Measurements from ENCODE around the gene ARHGEF7. TPM values are rescaled to one million over a fixed set of nuclear protein-coding genes. Genes with fewer than 3 reads are reported as not detected.

ARHGEF7 gene
- total RNA-seq, 4 donors from 2014 or later = 69.9 to 163 (median 102) TPM

GRCh38 chr13:111158136-111158805, 43.2 kb downstream of the ARHGEF7 start:
- DNase-seq (ENCODE audit: low spot score) (no peak), ATAC-seq (ENCODE audit: low FRiP score) (no peak)
- TF ChIP-seq, protein P1, sequence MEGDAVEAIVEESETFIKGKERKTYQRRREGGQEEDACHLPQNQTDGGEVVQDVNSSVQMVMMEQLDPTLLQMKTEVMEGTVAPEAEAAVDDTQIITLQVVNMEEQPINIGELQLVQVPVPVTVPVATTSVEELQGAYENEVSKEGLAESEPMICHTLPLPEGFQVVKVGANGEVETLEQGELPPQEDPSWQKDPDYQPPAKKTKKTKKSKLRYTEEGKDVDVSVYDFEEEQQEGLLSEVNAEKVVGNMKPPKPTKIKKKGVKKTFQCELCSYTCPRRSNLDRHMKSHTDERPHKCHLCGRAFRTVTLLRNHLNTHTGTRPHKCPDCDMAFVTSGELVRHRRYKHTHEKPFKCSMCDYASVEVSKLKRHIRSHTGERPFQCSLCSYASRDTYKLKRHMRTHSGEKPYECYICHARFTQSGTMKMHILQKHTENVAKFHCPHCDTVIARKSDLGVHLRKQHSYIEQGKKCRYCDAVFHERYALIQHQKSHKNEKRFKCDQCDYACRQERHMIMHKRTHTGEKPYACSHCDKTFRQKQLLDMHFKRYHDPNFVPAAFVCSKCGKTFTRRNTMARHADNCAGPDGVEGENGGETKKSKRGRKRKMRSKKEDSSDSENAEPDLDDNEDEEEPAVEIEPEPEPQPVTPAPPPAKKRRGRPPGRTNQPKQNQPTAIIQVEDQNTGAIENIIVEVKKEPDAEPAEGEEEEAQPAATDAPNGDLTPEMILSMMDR (IDR thresholded peaks at IDR 0.05) = no peak

DNA sequence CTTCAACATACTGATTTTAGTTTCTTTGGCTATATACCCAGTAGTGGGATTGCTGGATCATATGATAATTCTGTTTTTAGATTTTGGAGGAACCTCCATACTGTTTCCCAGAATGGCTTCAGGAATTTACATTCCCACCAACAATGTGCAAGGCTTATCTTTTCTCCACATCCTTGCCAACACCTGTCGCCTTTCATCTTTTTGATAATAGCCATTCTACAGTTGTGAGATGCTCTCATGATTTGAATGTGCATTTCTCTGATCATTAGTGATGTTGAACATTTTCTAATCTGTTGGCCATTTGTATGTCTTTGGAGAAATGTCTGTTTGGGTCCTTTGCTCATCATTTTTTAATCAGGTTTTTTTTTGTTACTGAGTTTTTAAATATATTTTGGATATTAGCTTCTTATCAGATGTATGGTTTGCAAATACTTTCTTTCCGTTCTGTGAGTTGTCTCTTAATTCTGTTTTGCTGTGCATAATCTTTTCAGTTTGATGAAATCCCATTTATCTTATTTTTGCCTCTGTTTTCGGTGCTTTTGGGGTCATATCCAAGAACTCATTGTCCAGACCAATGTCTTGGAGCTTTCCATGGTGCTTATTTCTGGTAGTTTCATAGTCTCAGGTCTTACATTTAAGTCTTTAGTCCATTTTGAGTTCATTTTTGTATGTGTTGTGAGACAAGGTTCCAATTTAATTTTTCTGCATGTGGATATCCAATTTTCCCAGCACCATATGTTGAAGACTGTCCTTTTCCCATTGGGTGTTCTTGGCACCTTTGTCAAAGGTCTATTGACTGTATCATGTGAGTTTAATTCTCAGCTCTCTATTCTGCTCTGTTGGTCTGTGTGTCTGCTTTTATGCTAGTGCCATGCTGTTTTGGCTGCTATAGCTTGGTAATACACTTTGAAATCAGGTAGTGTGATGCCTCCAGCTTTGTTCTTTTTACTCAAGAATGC, 44.5 kb downstream of the ARHGEF7 start:
- TF ChIP-seq, protein P1 (IDR thresholded peaks at IDR 0.05) = no peak
- DNase-seq (ENCODE audit: low spot score) = no peak
- ATAC-seq (ENCODE audit: low FRiP score) = no peak

- DNase-seq (ENCODE audit: low spot score) (no peak), ATAC-seq (ENCODE audit: low FRiP score) (no peak)
- TF ChIP-seq, protein P1 (IDR thresholded peaks at IDR 0.05) = no peak
Measured at GRCh38 chr13:111160648-111161047, 45.5 kb downstream of the ARHGEF7 start.

- TF ChIP-seq, protein P1 (IDR thresholded peaks at IDR 0.05) = no peak
- no peak for DNase-seq (ENCODE audit: low spot score)
- no peak for ATAC-seq (ENCODE audit: low FRiP score)
Measured at GRCh38 chr13:111161601-111162600, 46.8 kb downstream of the ARHGEF7 start.

DNA sequence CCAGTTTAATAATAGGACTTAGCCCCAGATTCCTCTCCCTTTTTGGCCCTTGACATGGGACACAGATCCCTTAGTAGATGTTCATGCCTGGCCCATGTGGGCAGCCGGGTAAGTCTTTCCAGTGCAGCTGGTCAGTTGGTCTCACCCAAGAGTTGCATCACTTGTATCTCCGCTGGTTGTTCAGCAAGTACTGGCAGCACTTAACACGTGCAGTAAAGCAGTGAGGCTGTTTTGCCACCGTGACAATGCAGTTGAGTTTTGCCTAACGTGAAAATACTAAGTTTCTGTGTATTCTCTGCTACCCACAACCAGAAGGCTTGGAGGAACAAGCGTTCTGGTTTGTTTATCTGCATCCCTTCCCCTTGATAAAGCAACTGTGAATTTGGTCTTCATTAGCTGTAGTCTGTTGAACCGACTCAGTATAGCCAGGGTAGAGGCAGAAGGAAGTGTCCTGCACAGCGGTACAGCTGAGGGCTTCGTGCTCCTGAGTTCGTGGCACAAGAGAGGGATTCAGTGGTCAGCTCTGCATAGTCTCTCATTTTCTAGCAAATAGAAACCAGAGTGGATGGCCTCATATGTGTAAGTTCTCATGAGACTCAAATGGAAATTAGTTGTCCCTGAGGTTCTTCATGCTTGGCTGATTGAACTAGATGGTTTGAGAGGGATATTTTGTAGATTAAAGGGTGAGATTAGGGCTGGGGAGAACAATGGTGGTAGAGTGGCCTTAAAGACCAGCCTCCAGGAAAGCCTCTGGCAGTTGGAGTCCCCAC, 50.3 kb downstream of the ARHGEF7 start:
- TF ChIP-seq, protein P1 (IDR thresholded peaks at IDR 0.05) = no peak
- ATAC-seq (ENCODE audit: low FRiP score) (no peak), DNase-seq (ENCODE audit: low spot score) (no peak)
